Ovary (tissue), 9 donors: Measurements from ENCODE around the gene VCP. TPM values are rescaled to one million over a fixed set of nuclear protein-coding genes. Genes with fewer than 3 reads are reported as not detected.

ENCODE experiments used
- DNase-seq, 5 donors: peaks; one replicate each; pipeline ENCODE4 v3.0.0-alpha.2; 2019 to 2020
- H3K27ac ChIP-seq, 2 donors: fragments of 200-600 bp; one replicate each; pipeline versions ENCODE4 v1.5.1 to v1.8.0; 2019 to 2022
- H3K27me3 ChIP-seq: fragments of 200-600 bp; one replicate; pipeline ENCODE4 v1.8.0; 2022
- H3K36me3 ChIP-seq: fragments of 200-600 bp; sonication (generic); one replicate; pipeline ENCODE4 v1.5.1; 2019
- H3K4me1 ChIP-seq: one replicate; pipeline ENCODE4 v1.8.1; 2013; ENCODE audit warnings: mild to moderate bottlenecking, moderate library complexity; ENCODE audit not compliant: insufficient read depth
- H3K4me3 ChIP-seq: fragments of 200-600 bp; sonication (generic); one replicate; pipeline ENCODE4 v1.5.1; 2017
- H3K9me3 ChIP-seq, 2 donors: fragments of 200-600 bp in 1 of 2; sonication (generic) in 1 of 2; one replicate each; pipeline versions ENCODE4 v1.5.1 to v1.8.1; 2013 to 2019; ENCODE audit warnings: mild to moderate bottlenecking in 1 of 2, moderate library complexity in 1 of 2
- CTCF ChIP-seq, 3 donors: fragments of 450-650 bp in 2 of 3; fragments of 200-600 bp in 1 of 3; IDR thresholded peaks; one replicate each; pipeline versions ENCODE4 v1.5.1 to v1.8.0; 2016 to 2022; ENCODE audit warnings: antibody characterized with exemption in 3 of 3, mild to moderate bottlenecking in 1 of 3
- EP300 ChIP-seq: sonication (generic); formaldehyde crosslinking; IDR thresholded peaks from one replicate; pipeline ENCODE4 v1.6.1; 2017; ENCODE audit warnings: antibody characterized with exemption
- POLR2A ChIP-seq: fragments of 450-650 bp; IDR thresholded peaks from one replicate; pipeline ENCODE4 v1.6.1; 2017; ENCODE audit warnings: antibody characterized with exemption, mild to moderate bottlenecking, moderate library complexity
- WGBS, 3 donors: extraction: QIAGEN DNeasy Blood & Tissue Kit in 1 of 3; methylation state at CpG; one replicate each; pipeline versions ENCODE4 v1.1.5 to v1.1.7; 2013 to 2017; 5-methylcytosine and 5-hydroxymethylcytosine counted together
- intact Hi-C, 4 donors: fragments of 100-400 bp; cut with DNase I; formaldehyde crosslinking; loops; one replicate each; pipeline versions ENCODE4 v1.11.0 to v1.15.1; 2022 to 2023
- polyA plus RNA-seq, 2 donors: library from polyadenylated mRNA; stranded (reverse); fragments of 200-250 nt in 1 of 2; fragments of 350-450 nt in 1 of 2; fragmentation: Illumina TruSeq in 1 of 2; extraction: RNeasy Lipid Tissue Mini Kit (QIAGEN cat#74804) in 1 of 2; gene quantifications; one replicate each; pipeline ENCODE4 v1.2.3, GENCODE V29; 2013 to 2014
- total RNA-seq, 7 donors: library from RNA; depleted of rRNA in 2 of 7; stranded (reverse); fragments of >200 nt in 2 of 7; fragmentation: NEBNext Ultra II Directional in 3 of 7; extraction: Animal tissue kit (Norgen Biotek cat#: 25700) in 3 of 7; gene quantifications; one replicate each; pipeline versions ENCODE4 v1.1.0 to v1.2.4, GENCODE V29; 2016 to 2023
- donor health status: DM: no; HTN: no; CAD: no; lungs with moderate emphysema.
- donor health status: DM: no; HTN: no; CAD: no.
- donor health status: Bipolar disorder and iron deficiency.
- donor health status: DM: yes; HTN: yes; CAD: no.
- donor health status: DM: no; HTN: no; CAD: no.
- donor health status: DM: yes; HTN: yes; CAD: no.

VCP gene
- total and polyA plus RNA-seq, 9 donors: 78.0 to 276 (median 149) TPM

- Histone ChIP-seq H3K4me3 (peak overlapping the region; percentile 3), H3K27me3 (no peaks in the 10 kb centered on the region), H3K36me3 (no peaks in the 10 kb centered on the region), H3K4me1 (peaks cover 5% of the 10 kb centered on the region), H3K9me3 (no peaks in the 10 kb centered on the region), H3K27ac (no peak overlapping the region)
- intact Hi-C loops: loop anchor here in 1 of 4 donors (5.0 kb wide), 1 partner anchor 39 kb away; no protein-coding TSS in a partner anchor
- peak; percentile 36 to 77 (median 62) for DNase-seq
- WGBS, 3 donors: 22 to 36% (median 34%) methylated on average over 47 to 48 of the region's 48 CpGs
- TF ChIP-seq CTCF (IDR thresholded peaks at IDR 0.05) (no peak), EP300 (no peak), POLR2A (no peak)
These were observed 36.3 kb downstream of the VCP start for GRCh38 chr9:35035851-35036701.

- H3K4me3 ChIP-seq: no peak overlapping the region
- H3K27me3 ChIP-seq: no peaks in the 10 kb centered on the region
- no peak overlapping the region for H3K27ac ChIP-seq
- peaks cover 5% of the 10 kb centered on the region for H3K4me1 ChIP-seq
- no peaks in the 10 kb centered on the region for H3K9me3 ChIP-seq
- DNase-seq: no peak
- intact Hi-C loops: no loop called here
- no peaks in the 10 kb centered on the region for H3K36me3 ChIP-seq
- TF ChIP-seq POLR2A: no peak
- TF ChIP-seq EP300: no peak
- TF ChIP-seq CTCF (IDR thresholded peaks at IDR 0.05): no peak
- WGBS, 3 donors: 87 to 97% (median 95%) methylated on average over 2 of the region's 2 CpGs
These were observed 39.3 kb downstream of the VCP start for GRCh38 chr9:35033101-35033500.

- intact Hi-C loops: no loop called here
These were observed 42.6 kb downstream of the VCP start for GRCh38 chr9:35029852-35030251.

GRCh38 chr9:35029241-35029640 lies 43.2 kb downstream of the VCP start:
- H3K4me1 ChIP-seq: peaks cover 8% of the 10 kb centered on the region
- H3K27me3 ChIP-seq: no peaks in the 10 kb centered on the region
- no peak overlapping the region for H3K4me3 ChIP-seq
- WGBS, 3 donors: 66 to 87% (median 68%) methylated on average over 4 of the region's 4 CpGs
- no peak overlapping the region for H3K27ac ChIP-seq
- DNase-seq: no peak
- TF ChIP-seq EP300: no peak
- no peak for TF ChIP-seq CTCF (IDR thresholded peaks at IDR 0.05)
- TF ChIP-seq POLR2A: no peak
- intact Hi-C loops: no loop called here
- no peaks in the 10 kb centered on the region for H3K36me3 ChIP-seq
- H3K9me3 ChIP-seq: no peaks in the 10 kb centered on the region

More at GRCh38 chr9:35029852-35030251, 42.6 kb downstream of the VCP start:
- no peaks in the 10 kb centered on the region for H3K36me3 ChIP-seq
- no peaks in the 10 kb centered on the region for H3K9me3 ChIP-seq
- no peak for DNase-seq
- H3K4me1 ChIP-seq: peaks cover 8% of the 10 kb centered on the region
- no peaks in the 10 kb centered on the region for H3K27me3 ChIP-seq
- WGBS, 3 donors: 75 to 79% (median 79%) methylated on average over 2 of the region's 2 CpGs
- TF ChIP-seq POLR2A (no peak), CTCF (IDR thresholded peaks at IDR 0.05) (no peak), EP300 (no peak)
- no peak overlapping the region for H3K4me3 ChIP-seq
- H3K27ac ChIP-seq: no peak overlapping the region
